Kidney (tissue), 14 donors: ENCODE data around the gene RECK. TPM values are rescaled to one million over a fixed set of nuclear protein-coding genes. Genes with fewer than 3 reads are reported as not detected.

Experiments
- DNase-seq, 5 donors: peaks; one replicate each; pipeline ENCODE4 v3.0.0-alpha.2; 2013 to 2020
- FAIRE-seq: peaks from 2 replicates; lab custom pipeline; 2012; peaks lifted over from hg19 to GRCh38; lab: Jason Lieb, UNC
- H3K27ac ChIP-seq, 2 donors: one replicate each; pipeline ENCODE4 v1.7.0; 2013; ENCODE audit warnings: low read depth in 2 of 2, low read length in 2 of 2, inconsistent platforms in 1 of 2
- H3K27me3 ChIP-seq: one replicate; pipeline ENCODE4 v1.7.1; 2013; ENCODE audit warnings: low read length, inconsistent platforms; ENCODE audit not compliant: control insufficient read depth, insufficient read depth
- H3K36me3 ChIP-seq, 3 donors: one replicate each; pipeline versions ENCODE4 v1.7.0 to v1.7.1; 2013; ENCODE audit warnings: low read length in 3 of 3, control low read depth in 1 of 3, inconsistent platforms in 1 of 3; ENCODE audit not compliant: insufficient read depth in 3 of 3, control insufficient read depth in 2 of 3
- H3K4me1 ChIP-seq, 3 donors: one replicate each; pipeline versions ENCODE4 v1.7.0 to v1.7.1; 2013; ENCODE audit warnings: low read length in 3 of 3, inconsistent platforms in 1 of 3, low read depth in 1 of 3; ENCODE audit not compliant: control insufficient read depth in 2 of 3, insufficient read depth in 2 of 3
- H3K4me3 ChIP-seq, 3 donors: one replicate each; pipeline versions ENCODE4 v1.7.0 to v1.8.1; 2013; ENCODE audit warnings: low read length in 3 of 3, control low read depth in 1 of 3, inconsistent platforms in 1 of 3
- H3K9ac ChIP-seq, 3 donors: one replicate each; pipeline versions ENCODE4 v1.7.0 to v1.7.1; 2013; ENCODE audit warnings: low read length in 3 of 3, control low read depth in 1 of 3, inconsistent platforms in 1 of 3
- H3K9me3 ChIP-seq, 3 donors: one replicate each; pipeline versions ENCODE4 v1.7.0 to v1.7.1; 2013; ENCODE audit warnings: low read length in 3 of 3, control low read depth in 1 of 3, inconsistent platforms in 1 of 3; ENCODE audit not compliant: control insufficient read depth in 2 of 3, insufficient read depth in 1 of 3
- intact Hi-C: fragments of 100-400 bp; cut with DNase I; formaldehyde crosslinking; loops from one replicate; pipeline ENCODE4 v1.11.1; 2022
- polyA plus RNA-seq: library from polyadenylated mRNA; stranded (reverse); fragments of 350-450 nt; fragmentation: Illumina TruSeq; extraction: RNeasy Lipid Tissue Mini Kit (QIAGEN cat#74804); gene quantifications from one replicate; pipeline ENCODE4 v1.2.3, GENCODE V29; 2014; ENCODE audit warnings: low read depth, low replicate concordance; ENCODE audit not compliant: insufficient read depth
- total RNA-seq: library from RNA; stranded (reverse); fragmentation: NEBNext Ultra II Directional; extraction: Animal tissue kit (Norgen Biotek cat#: 25700); gene quantifications from one replicate; pipeline ENCODE4 v1.2.1, GENCODE V29; 2021
- TF ChIP-seq, protein P1 (sequence below): IDR thresholded peaks from 3 replicates; pipeline ENCODE4 v1.5.1; 2012; ENCODE audit warnings: mild to moderate bottlenecking, moderate library complexity, borderline replicate concordance; ENCODE audit not compliant: insufficient read depth; ENCODE audit errors: extremely low read depth
- donor health status: control.
- donor health status: control.
- donor health status: control.
- donor health status: control.
- donor health status: control.
- donor health status: DM: yes; HTN: yes; CAD: no.
- donor health status: Normal renal cell carcinoma (clear cell type).

RECK gene
- total and polyA plus RNA-seq, 2 donors from 2014 or later = 4.5 to 10.4 TPM

DNA sequence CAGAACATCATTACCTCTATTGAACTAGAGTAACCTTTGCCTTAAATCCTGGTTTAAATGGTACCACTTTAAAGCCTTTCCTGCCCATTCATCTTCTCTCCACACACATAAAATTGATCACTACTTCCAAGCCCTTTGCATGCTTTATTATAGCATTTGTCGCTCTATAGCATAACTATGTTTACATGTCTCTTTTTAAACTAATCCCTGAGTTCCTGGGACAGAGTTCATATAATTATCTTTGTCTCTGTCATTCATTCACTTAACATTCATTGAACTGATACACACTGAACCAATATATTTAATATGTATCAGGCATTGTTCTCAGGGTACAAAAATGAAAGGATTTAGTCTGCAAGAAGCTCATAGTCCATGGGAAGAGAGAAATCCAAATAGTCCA lies 37.3 kb downstream of the RECK start:
- no peak overlapping the region for H3K27ac ChIP-seq
- TF ChIP-seq, protein P1, sequence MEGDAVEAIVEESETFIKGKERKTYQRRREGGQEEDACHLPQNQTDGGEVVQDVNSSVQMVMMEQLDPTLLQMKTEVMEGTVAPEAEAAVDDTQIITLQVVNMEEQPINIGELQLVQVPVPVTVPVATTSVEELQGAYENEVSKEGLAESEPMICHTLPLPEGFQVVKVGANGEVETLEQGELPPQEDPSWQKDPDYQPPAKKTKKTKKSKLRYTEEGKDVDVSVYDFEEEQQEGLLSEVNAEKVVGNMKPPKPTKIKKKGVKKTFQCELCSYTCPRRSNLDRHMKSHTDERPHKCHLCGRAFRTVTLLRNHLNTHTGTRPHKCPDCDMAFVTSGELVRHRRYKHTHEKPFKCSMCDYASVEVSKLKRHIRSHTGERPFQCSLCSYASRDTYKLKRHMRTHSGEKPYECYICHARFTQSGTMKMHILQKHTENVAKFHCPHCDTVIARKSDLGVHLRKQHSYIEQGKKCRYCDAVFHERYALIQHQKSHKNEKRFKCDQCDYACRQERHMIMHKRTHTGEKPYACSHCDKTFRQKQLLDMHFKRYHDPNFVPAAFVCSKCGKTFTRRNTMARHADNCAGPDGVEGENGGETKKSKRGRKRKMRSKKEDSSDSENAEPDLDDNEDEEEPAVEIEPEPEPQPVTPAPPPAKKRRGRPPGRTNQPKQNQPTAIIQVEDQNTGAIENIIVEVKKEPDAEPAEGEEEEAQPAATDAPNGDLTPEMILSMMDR = no peak
- DNase-seq (no peak), FAIRE-seq (no peak)
- no peaks in the 10 kb centered on the region for H3K36me3 ChIP-seq
- H3K4me3 ChIP-seq = no peak overlapping the region
- H3K27me3 ChIP-seq = no peaks in the 10 kb centered on the region
- intact Hi-C loops = no loop called here
- no peaks in the 10 kb centered on the region for H3K9me3 ChIP-seq
- no peak overlapping the region for H3K9ac ChIP-seq
- peaks cover 5 to 10% (median 10%) of the 10 kb centered on the region in 3 donors for H3K4me1 ChIP-seq

DNA sequence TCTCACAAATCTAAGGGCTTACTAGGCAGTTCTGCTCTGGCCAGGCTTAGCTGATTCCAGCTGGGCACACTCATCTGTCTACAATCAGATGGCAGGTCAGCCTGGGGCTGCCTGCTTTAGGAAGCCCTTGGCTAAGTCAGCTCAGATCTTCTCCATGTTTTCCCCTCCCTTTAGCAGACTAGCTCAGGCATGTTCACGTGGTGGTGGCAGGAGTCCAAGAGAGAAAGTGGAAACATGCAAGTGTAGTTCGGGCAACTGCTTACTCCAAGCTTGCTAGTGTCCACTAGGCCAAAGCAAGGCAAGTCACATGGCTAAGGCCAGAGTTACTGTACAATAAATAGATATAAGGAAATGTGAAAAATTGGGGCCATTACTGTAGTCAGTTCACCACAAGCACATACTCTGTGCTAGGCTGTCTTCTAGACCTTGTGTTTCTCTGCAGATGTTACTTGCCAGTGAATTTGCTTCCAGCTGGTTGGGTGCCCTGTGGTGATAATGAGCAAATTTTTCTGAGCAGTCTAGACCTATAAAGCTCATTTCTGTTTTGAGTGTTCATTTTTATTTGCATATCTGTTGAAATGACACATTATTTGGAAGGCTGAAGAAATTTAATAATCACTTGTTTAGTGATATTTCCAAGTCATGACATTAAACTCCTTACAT lies 38.3 kb downstream of the RECK start:
- Histone ChIP-seq H3K9ac (no peak overlapping the region), H3K27ac (no peak overlapping the region), H3K27me3 (no peaks in the 10 kb centered on the region), H3K4me1 (peaks cover 5 to 10% (median 10%) of the 10 kb centered on the region in 3 donors), H3K36me3 (no peaks in the 10 kb centered on the region), H3K4me3 (no peak overlapping the region), H3K9me3 (no peaks in the 10 kb centered on the region)
- no peak for FAIRE-seq
- DNase-seq = peak; percentile 51 to 94 (median 73)
- TF ChIP-seq, protein P1 = no peak
- intact Hi-C loops = no loop called here

DNA sequence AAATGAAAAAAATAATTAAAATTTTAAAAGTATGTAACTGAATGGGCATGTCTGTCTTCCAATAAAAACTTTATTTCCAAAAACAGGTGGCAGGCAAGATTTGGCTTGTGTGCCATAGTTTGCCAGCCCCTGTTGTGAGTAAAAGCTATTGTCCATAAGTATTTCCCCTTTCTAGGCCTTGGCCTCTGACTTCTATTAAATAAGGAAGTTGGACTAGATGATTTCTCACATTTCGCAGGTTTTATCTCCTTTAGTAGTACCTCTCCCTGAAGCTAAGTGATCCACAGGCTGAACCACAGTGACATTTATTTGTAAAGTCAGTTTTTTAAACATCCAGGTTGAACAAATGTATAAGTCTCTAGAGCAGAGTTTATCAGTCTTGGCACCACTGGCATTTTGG lies 41.3 kb downstream of the RECK start:
- Histone ChIP-seq H3K27ac (no peak overlapping the region), H3K27me3 (no peaks in the 10 kb centered on the region), H3K36me3 (no peaks in the 10 kb centered on the region), H3K9ac (no peak overlapping the region), H3K9me3 (no peaks in the 10 kb centered on the region), H3K4me1 (peaks cover 5 to 10% (median 10%) of the 10 kb centered on the region in 3 donors), H3K4me3 (no peak overlapping the region)
- FAIRE-seq (no peak), DNase-seq (no peak)
- TF ChIP-seq, protein P1 = no peak
- intact Hi-C loops = no loop called here
